Thyroid gland (tissue), 4 donors: Measurements from ENCODE around the gene GTF3C5. TPM values are rescaled to one million over a fixed set of nuclear protein-coding genes. Genes with fewer than 3 reads are reported as not detected.

Experiments used
- DNase-seq, 2 donors: peaks; one replicate each; pipeline ENCODE4 v3.0.0-alpha.2; 2019
- H3K27ac ChIP-seq, 3 donors: fragments of 200-600 bp; sonication (generic); 1 replicate in 2 of 3; 2 replicates in 1 of 3; pipeline ENCODE4 v1.5.1; 2016 to 2019; ENCODE audit warnings: mild to moderate bottlenecking in 1 of 3, moderate library complexity in 1 of 3
- H3K27me3 ChIP-seq: fragments of 200-600 bp; sonication (generic); one replicate; pipeline ENCODE4 v1.5.1; 2019
- H3K36me3 ChIP-seq, 2 donors: fragments of 200-600 bp; sonication (generic); one replicate each; pipeline ENCODE4 v1.5.1; 2016 to 2019
- H3K4me1 ChIP-seq, 2 donors: fragments of 200-600 bp; sonication (generic); one replicate each; pipeline ENCODE4 v1.5.1; 2017 to 2019
- H3K4me3 ChIP-seq, 3 donors: fragments of 200-600 bp; sonication (generic); replicated peaks in 1 of 3; 1 replicate in 2 of 3; 2 replicates in 1 of 3; pipeline ENCODE4 v1.5.1; 2016; ENCODE audit warnings: mild to moderate bottlenecking in 1 of 3
- H3K9me3 ChIP-seq: fragments of 200-600 bp; sonication (generic); one replicate; pipeline ENCODE4 v1.5.1; 2017
- POLR2A ChIP-seq, 2 donors: fragments of 450-650 bp; IDR thresholded peaks; one replicate each; pipeline ENCODE4 v1.6.1; 2017; ENCODE audit warnings: antibody characterized with exemption in 2 of 2, mild to moderate bottlenecking in 2 of 2, moderate library complexity in 1 of 2
- WGBS, 2 donors: methylation state at CpG; one replicate each; pipeline ENCODE4 v1.1.5; 2017; 5-methylcytosine and 5-hydroxymethylcytosine counted together
- intact Hi-C: fragments of 100-400 bp; cut with DNase I; formaldehyde crosslinking; loops from one replicate; pipeline ENCODE4 v1.15.1; 2023
- total RNA-seq, 4 donors: library from RNA; depleted of rRNA; stranded (reverse); fragments of >200 nt; gene quantifications; one replicate each; pipeline ENCODE4 v1.2.3, GENCODE V29; 2016
- TF ChIP-seq, protein P1 (sequence below), 6 experiments: fragments of 200-600 bp in 3 of 6; fragments of 450-650 bp in 3 of 6; sonication (generic) in 3 of 6; IDR thresholded peaks; one replicate each; pipeline ENCODE4 v1.5.1; 2016 to 2019; ENCODE audit warnings: antibody characterized with exemption in 6 of 6, mild to moderate bottlenecking in 2 of 6, inconsistent platforms in 1 of 6, moderate library complexity in 1 of 6

The GTF3C5 gene
- total RNA-seq, 4 donors from 2014 or later: 49.3 to 69.0 (median 56.8) TPM

DNA sequence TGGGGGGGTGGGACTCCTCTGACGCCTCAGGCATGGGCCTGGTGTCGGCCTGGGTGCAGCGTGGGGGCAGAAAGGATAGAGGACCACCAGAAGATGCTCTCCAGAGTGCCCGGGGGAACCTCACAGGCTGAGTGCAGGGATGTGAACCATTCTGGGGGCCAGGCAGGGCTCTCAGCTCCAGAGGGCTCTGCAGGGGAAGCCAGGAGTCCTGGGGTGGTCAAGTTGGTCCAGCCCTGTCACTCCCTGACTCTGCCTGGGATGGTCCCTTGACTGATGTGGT, 45.8 kb upstream of the GTF3C5 start:
- Histone ChIP-seq H3K27ac (no peak overlapping the region), H3K4me3 (no peak overlapping the region), H3K36me3 (no peaks in the 10 kb centered on the region), H3K9me3 (no peaks in the 10 kb centered on the region), H3K4me1 (no peaks in the 10 kb centered on the region), H3K27me3 (no peaks in the 10 kb centered on the region)
- 62 to 83% methylated on average over 2 to 4 of the region's 4 CpGs for WGBS, 2 donors
- no peak for DNase-seq
- TF ChIP-seq POLR2A (IDR thresholded peaks at IDR 0.05): no peak
- TF ChIP-seq, protein P1, sequence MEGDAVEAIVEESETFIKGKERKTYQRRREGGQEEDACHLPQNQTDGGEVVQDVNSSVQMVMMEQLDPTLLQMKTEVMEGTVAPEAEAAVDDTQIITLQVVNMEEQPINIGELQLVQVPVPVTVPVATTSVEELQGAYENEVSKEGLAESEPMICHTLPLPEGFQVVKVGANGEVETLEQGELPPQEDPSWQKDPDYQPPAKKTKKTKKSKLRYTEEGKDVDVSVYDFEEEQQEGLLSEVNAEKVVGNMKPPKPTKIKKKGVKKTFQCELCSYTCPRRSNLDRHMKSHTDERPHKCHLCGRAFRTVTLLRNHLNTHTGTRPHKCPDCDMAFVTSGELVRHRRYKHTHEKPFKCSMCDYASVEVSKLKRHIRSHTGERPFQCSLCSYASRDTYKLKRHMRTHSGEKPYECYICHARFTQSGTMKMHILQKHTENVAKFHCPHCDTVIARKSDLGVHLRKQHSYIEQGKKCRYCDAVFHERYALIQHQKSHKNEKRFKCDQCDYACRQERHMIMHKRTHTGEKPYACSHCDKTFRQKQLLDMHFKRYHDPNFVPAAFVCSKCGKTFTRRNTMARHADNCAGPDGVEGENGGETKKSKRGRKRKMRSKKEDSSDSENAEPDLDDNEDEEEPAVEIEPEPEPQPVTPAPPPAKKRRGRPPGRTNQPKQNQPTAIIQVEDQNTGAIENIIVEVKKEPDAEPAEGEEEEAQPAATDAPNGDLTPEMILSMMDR (IDR thresholded peaks at IDR 0.05): no peak
- intact Hi-C loops: no loop called here

- TF ChIP-seq POLR2A (IDR thresholded peaks at IDR 0.05): no peak
- TF ChIP-seq, protein P1 (IDR thresholded peaks at IDR 0.05): no peak
- H3K4me3 ChIP-seq: no peak overlapping the region
- H3K36me3 ChIP-seq: no peaks in the 10 kb centered on the region
- H3K27ac ChIP-seq: no peak overlapping the region
- intact Hi-C loops: no loop called here
- no peak for DNase-seq
- H3K4me1 ChIP-seq: no peaks in the 10 kb centered on the region
- no peaks in the 10 kb centered on the region for H3K9me3 ChIP-seq
- WGBS, 2 donors: 78 to 91% methylated on average over 7 to 8 of the region's 8 CpGs
- H3K27me3 ChIP-seq: no peaks in the 10 kb centered on the region
These were observed 45.3 kb upstream of the GTF3C5 start for GRCh38 chr9:132985489-132985888.

DNA sequence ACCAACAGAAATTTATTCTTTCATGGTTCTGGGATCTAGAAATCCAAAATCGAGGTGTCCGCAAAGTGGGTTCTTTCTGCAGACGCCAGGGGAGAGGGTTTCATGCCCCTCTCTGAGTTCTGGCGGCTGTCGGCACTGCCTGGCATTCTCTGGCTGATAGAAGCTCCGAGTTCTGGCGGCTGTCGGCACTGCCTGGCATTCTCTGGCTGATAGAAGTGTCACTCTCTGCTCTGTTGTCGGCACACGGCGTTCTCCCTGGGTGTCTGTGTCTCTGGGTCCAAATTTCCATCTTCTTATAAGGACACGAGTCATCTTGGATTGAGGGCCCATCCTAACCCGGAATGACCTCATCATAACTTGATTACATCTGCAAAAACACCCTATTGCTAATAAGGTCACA, 44.7 kb upstream of the GTF3C5 start:
- Histone ChIP-seq H3K27me3 (no peaks in the 10 kb centered on the region), H3K36me3 (no peaks in the 10 kb centered on the region), H3K9me3 (no peaks in the 10 kb centered on the region), H3K4me3 (no peak overlapping the region), H3K4me1 (no peaks in the 10 kb centered on the region), H3K27ac (no peak overlapping the region)
- intact Hi-C loops: no loop called here
- WGBS, 2 donors: 78 to 85% methylated on average over 9 to 13 of the region's 13 CpGs
- no peak for DNase-seq
- TF ChIP-seq, protein P1 (IDR thresholded peaks at IDR 0.05): no peak
- TF ChIP-seq POLR2A (IDR thresholded peaks at IDR 0.05): no peak

GRCh38 chr9:132986640-132987620, 43.9 kb upstream of the GTF3C5 start:
- Histone ChIP-seq H3K27me3 (no peaks in the 10 kb centered on the region), H3K4me3 (no peak overlapping the region), H3K36me3 (no peaks in the 10 kb centered on the region), H3K27ac (no peak overlapping the region), H3K9me3 (no peaks in the 10 kb centered on the region), H3K4me1 (no peaks in the 10 kb centered on the region)
- WGBS, 2 donors: 55 to 61% methylated on average over 8 to 24 of the region's 26 CpGs
- TF ChIP-seq, protein P1 (IDR thresholded peaks at IDR 0.05): no peak
- TF ChIP-seq POLR2A (IDR thresholded peaks at IDR 0.05): no peak
- intact Hi-C loops: no loop called here
- DNase-seq: no peak

- TF ChIP-seq, protein P1 (IDR thresholded peaks at IDR 0.05): no peak
- no peak for TF ChIP-seq POLR2A (IDR thresholded peaks at IDR 0.05)
- Histone ChIP-seq H3K36me3 (no peaks in the 10 kb centered on the region), H3K9me3 (no peaks in the 10 kb centered on the region), H3K4me3 (no peak overlapping the region), H3K4me1 (no peaks in the 10 kb centered on the region), H3K27ac (no peak overlapping the region), H3K27me3 (no peaks in the 10 kb centered on the region)
- WGBS, 2 donors: 83 to 91% methylated on average over 12 to 14 of the region's 14 CpGs
- no peak for DNase-seq
- intact Hi-C loops: no loop called here
These were observed 42.4 kb upstream of the GTF3C5 start for GRCh38 chr9:132988244-132989013.
